ENCODE data around the gene SEPSECS.

- TF ChIP-seq CTCF (IDR thresholded peaks at IDR 0.05; ENCODE audit: insufficient read depth, low read length, poor library complexity, severe bottlenecking) = no peak
- no peak for TF ChIP-seq EZH2phosphoT487 (conservative IDR thresholded peaks at IDR 0.05; ENCODE audit: low read length)
Measured at GRCh38 chr4:25080571-25080970, 79.7 kb downstream of the SEPSECS start.
